ENCODE measurements around the gene SLC35A5.

Gene SLC35A5

GRCh38 chr3:112627419-112627818 is 65.6 kb downstream of the SLC35A5 start:
- H3K4me1 ChIP-seq (ENCODE audit: control insufficient read depth in 1 of 2, insufficient read depth in 2 of 2, low read length in 2 of 2): peaks cover 0 to 15% of the 10 kb centered on the region in 2 donors
- no peaks in the 10 kb centered on the region for H3K27me3 ChIP-seq (ENCODE audit: low read depth, low read length)
- peaks cover 0 to 4% of the 10 kb centered on the region in 2 donors for H3K36me3 ChIP-seq (ENCODE audit: control insufficient read depth in 1 of 2, insufficient read depth in 2 of 2, low read length in 2 of 2)
- H3K4me3 ChIP-seq (ENCODE audit: low read depth in 1 of 2, low read length in 2 of 2): no peak overlapping the region
- peak overlapping the region; percentile 6 for H3K27ac ChIP-seq (ENCODE audit: low read length)
- no peaks in the 10 kb centered on the region for H3K9me3 ChIP-seq (ENCODE audit: control insufficient read depth in 1 of 2, low read length in 2 of 2)

DNA sequence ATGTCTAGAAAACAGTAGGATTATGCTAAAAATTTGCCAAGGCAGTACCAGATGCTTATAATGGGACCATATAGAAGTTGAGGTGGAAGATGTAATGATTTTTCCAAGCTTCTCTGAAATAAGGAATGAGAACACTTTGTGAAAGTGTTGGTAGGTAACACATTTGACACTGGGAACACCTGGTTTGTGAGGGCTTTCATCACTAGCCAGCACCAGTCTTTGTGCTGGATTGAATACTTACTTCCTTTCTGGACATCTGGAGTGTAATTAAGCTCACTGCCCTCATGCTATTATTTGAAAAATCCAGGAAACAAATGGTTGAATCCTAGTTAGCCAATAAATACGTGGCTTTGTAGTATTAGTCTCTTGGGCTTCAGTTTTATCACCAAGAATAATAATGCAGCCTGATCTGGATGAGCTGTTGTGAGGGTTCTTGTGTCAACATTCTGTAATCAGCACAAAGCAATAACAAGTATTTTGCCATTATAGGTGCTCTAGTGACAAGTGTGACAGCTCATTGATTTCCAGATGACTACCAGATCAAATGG is 66.1 kb downstream of the SLC35A5 start:
- Histone ChIP-seq H3K27me3 (ENCODE audit: low read depth, low read length) (no peaks in the 10 kb centered on the region), H3K36me3 (ENCODE audit: control insufficient read depth in 1 of 2, insufficient read depth in 2 of 2, low read length in 2 of 2) (peaks cover 0 to 4% of the 10 kb centered on the region in 2 donors), H3K9me3 (ENCODE audit: control insufficient read depth in 1 of 2, low read length in 2 of 2) (no peaks in the 10 kb centered on the region), H3K27ac (ENCODE audit: low read length) (peak overlapping the region; percentile 6), H3K4me1 (ENCODE audit: control insufficient read depth in 1 of 2, insufficient read depth in 2 of 2, low read length in 2 of 2) (peaks cover 0 to 21% of the 10 kb centered on the region in 2 donors), H3K4me3 (ENCODE audit: low read depth in 1 of 2, low read length in 2 of 2) (no peak overlapping the region)

GRCh38 chr3:112629425-112629824 is 67.6 kb downstream of the SLC35A5 start:
- Histone ChIP-seq H3K36me3 (ENCODE audit: control insufficient read depth in 1 of 2, insufficient read depth in 2 of 2, low read length in 2 of 2) (peaks cover 0 to 4% of the 10 kb centered on the region in 2 donors), H3K4me3 (ENCODE audit: low read depth in 1 of 2, low read length in 2 of 2) (no peak overlapping the region), H3K27ac (ENCODE audit: low read length) (no peak overlapping the region), H3K9me3 (ENCODE audit: control insufficient read depth in 1 of 2, low read length in 2 of 2) (no peaks in the 10 kb centered on the region), H3K4me1 (ENCODE audit: control insufficient read depth in 1 of 2, insufficient read depth in 2 of 2, low read length in 2 of 2) (peaks cover 0 to 26% of the 10 kb centered on the region in 2 donors), H3K27me3 (ENCODE audit: low read depth, low read length) (no peaks in the 10 kb centered on the region)

DNA sequence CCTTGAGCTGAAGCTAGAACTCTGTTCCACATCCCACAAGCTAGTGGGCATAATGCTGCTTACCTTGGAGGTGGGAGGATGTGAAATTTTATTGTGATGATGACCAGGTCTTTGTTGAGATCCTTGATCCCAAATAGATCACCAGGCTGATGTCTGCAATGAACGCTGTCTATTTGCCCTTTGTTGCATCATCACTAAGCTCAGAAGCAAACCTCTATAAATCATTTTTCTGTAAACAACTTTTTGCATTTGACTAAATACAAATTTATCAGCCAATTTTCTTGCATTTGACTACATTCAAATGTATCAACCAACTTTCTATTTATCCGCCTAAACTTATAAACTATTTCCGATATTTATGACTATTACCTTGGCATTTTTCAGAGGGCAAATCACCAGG is 69.4 kb downstream of the SLC35A5 start:
- H3K9me3 ChIP-seq (ENCODE audit: control insufficient read depth in 1 of 2, low read length in 2 of 2): no peaks in the 10 kb centered on the region
- H3K27me3 ChIP-seq (ENCODE audit: low read depth, low read length): no peaks in the 10 kb centered on the region
- H3K36me3 ChIP-seq (ENCODE audit: control insufficient read depth in 1 of 2, insufficient read depth in 2 of 2, low read length in 2 of 2): no peaks in the 10 kb centered on the region
- H3K4me3 ChIP-seq (ENCODE audit: low read depth in 1 of 2, low read length in 2 of 2): no peak overlapping the region
- no peak overlapping the region for H3K27ac ChIP-seq (ENCODE audit: low read length)
- peaks cover 0 to 32% of the 10 kb centered on the region in 2 donors for H3K4me1 ChIP-seq (ENCODE audit: control insufficient read depth in 1 of 2, insufficient read depth in 2 of 2, low read length in 2 of 2)

DNA sequence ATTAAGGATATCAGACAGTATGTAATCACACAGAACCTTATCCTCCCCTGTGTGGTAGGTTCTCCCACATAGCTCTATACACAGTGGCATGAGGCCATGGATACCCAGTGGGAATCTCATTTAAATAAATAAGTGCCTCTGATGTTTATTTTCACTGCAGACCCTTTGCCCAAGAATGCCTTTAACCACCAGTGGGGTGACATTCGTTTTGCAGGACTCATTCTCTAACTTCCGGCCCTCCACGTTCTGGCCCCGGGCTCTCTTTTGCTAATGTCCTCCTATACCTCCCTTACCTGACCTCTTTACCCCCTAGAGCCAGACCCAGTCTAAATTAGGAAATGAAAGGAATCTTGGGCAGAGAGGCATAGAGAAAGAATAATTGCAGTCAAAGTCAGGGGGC is 70.8 kb downstream of the SLC35A5 start:
- Histone ChIP-seq H3K27ac (ENCODE audit: low read length) (peak overlapping the region; percentile 42), H3K9me3 (ENCODE audit: control insufficient read depth in 1 of 2, low read length in 2 of 2) (no peaks in the 10 kb centered on the region), H3K4me1 (ENCODE audit: control insufficient read depth in 1 of 2, insufficient read depth in 2 of 2, low read length in 2 of 2) (peaks cover 0 to 32% of the 10 kb centered on the region in 2 donors), H3K4me3 (ENCODE audit: low read depth in 1 of 2, low read length in 2 of 2) (peak overlapping the region; percentile 8 to 30), H3K27me3 (ENCODE audit: low read depth, low read length) (no peaks in the 10 kb centered on the region), H3K36me3 (ENCODE audit: control insufficient read depth in 1 of 2, insufficient read depth in 2 of 2, low read length in 2 of 2) (no peaks in the 10 kb centered on the region)

GRCh38 chr3:112633191-112633590 is 71.3 kb downstream of the SLC35A5 start:
- no peaks in the 10 kb centered on the region for H3K27me3 ChIP-seq (ENCODE audit: low read depth, low read length)
- H3K4me1 ChIP-seq (ENCODE audit: control insufficient read depth in 1 of 2, insufficient read depth in 2 of 2, low read length in 2 of 2): peaks cover 0 to 32% of the 10 kb centered on the region in 2 donors
- no peaks in the 10 kb centered on the region for H3K36me3 ChIP-seq (ENCODE audit: control insufficient read depth in 1 of 2, insufficient read depth in 2 of 2, low read length in 2 of 2)
- H3K9me3 ChIP-seq (ENCODE audit: control insufficient read depth in 1 of 2, low read length in 2 of 2): no peaks in the 10 kb centered on the region
- H3K4me3 ChIP-seq (ENCODE audit: low read depth in 1 of 2, low read length in 2 of 2): peak overlapping the region; percentile 16 to 44
- H3K27ac ChIP-seq (ENCODE audit: low read length): peak overlapping the region; percentile 42

DNA sequence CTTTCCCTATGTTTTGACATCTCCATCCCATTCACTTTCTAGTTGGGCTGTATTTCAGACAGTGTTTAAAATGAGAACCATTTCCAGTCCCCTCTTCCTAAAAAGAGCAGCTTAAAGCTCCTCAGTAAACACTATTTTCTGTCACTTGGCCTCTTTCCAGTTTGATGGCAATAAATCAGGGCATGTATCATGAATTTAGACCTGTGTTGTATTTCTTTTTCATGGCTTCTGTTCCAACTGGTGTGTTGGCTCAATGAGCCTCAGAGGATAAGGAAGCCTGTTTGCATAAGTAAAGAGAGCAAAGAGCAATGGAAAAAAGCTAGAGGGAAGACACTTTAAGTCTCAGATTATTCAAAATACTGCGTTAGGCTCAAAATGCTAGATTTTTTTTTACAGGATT is 71.9 kb downstream of the SLC35A5 start:
- Histone ChIP-seq H3K27me3 (ENCODE audit: low read depth, low read length) (no peaks in the 10 kb centered on the region), H3K4me3 (ENCODE audit: low read depth in 1 of 2, low read length in 2 of 2) (peak overlapping the region; percentile 16 to 44)

GRCh38 chr3:112634786-112635541 is 73.1 kb downstream of the SLC35A5 start:
- Histone ChIP-seq H3K36me3 (ENCODE audit: control insufficient read depth in 1 of 2, insufficient read depth in 2 of 2, low read length in 2 of 2) (no peaks in the 10 kb centered on the region), H3K4me3 (ENCODE audit: low read depth in 1 of 2, low read length in 2 of 2) (peak overlapping the region; percentile 38 to 67), H3K27me3 (ENCODE audit: low read depth, low read length) (no peaks in the 10 kb centered on the region), H3K9me3 (ENCODE audit: control insufficient read depth in 1 of 2, low read length in 2 of 2) (no peaks in the 10 kb centered on the region), H3K27ac (ENCODE audit: low read length) (peak overlapping the region; percentile 89), H3K4me1 (ENCODE audit: control insufficient read depth in 1 of 2, insufficient read depth in 2 of 2, low read length in 2 of 2) (peaks cover 0 to 36% of the 10 kb centered on the region in 2 donors)

More for the DNA sequence above, 71.9 kb downstream of the SLC35A5 start:
- Histone ChIP-seq H3K9me3 (ENCODE audit: control insufficient read depth in 1 of 2, low read length in 2 of 2) (no peaks in the 10 kb centered on the region), H3K27ac (ENCODE audit: low read length) (peak overlapping the region; percentile 89), H3K36me3 (ENCODE audit: control insufficient read depth in 1 of 2, insufficient read depth in 2 of 2, low read length in 2 of 2) (no peaks in the 10 kb centered on the region), H3K4me1 (ENCODE audit: control insufficient read depth in 1 of 2, insufficient read depth in 2 of 2, low read length in 2 of 2) (peaks cover 0 to 32% of the 10 kb centered on the region in 2 donors)
